ENCODE results near the gene NUDT14.

NUDT14 gene

DNA sequence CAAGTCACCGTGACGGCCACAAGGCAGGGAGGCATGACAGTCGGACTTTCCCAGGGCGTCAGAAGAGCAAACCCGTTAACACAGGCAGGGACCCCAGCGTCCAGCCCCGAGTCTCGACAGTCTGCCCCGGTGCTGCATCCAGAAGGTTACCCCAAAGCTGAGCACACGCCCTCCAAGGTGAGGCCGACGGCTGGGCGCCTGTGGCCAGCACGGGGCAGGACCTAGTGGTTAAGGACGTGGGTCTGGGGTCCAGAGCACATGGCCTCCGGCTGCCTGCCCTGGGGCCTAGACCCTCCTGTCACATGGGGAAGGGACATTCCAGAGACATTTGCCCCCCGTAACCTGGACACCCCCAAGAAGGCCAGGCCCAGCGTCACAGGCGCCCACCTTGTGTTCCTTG, 37.5 kb upstream of the NUDT14 start:
- Histone ChIP-seq H3K9me3 (ENCODE audit: control insufficient read depth, insufficient read depth, low read length) (no peaks in the 10 kb centered on the region), H3K36me3 (ENCODE audit: insufficient read depth, low read length) (no peaks in the 10 kb centered on the region; the same call in none of the 2 replicates), H3K4me1 (ENCODE audit: insufficient read depth, low read length) (no peaks in the 10 kb centered on the region), H3K9ac (ENCODE audit: low read depth, low read length) (no peak overlapping the region)

DNA sequence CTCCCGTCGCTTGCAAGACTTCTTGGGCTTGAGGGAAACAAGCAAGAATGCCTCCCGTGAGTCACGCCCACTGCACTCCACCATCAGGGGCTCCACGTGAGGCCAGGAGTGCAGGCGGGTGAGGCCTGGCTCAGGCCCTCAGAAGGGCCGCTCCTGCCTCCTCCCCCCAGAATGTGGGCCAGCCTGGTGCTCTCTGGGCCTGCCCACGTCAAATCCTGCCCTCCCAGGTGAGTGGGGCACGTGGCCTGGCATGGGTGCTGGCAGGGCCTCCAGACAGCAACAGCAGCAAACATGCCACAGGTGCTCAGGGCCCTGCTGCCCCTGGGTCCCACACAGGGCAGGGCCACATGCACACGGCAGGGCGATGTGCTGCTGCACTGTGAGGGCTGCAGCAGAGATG, 36.7 kb upstream of the NUDT14 start:
- no peaks in the 10 kb centered on the region for H3K4me1 ChIP-seq (ENCODE audit: insufficient read depth, low read length)
- H3K9ac ChIP-seq (ENCODE audit: low read depth, low read length): no peak overlapping the region
- H3K36me3 ChIP-seq (ENCODE audit: insufficient read depth, low read length): peaks cover 2% of the 10 kb centered on the region
- H3K9me3 ChIP-seq (ENCODE audit: control insufficient read depth, insufficient read depth, low read length): no peaks in the 10 kb centered on the region

DNA sequence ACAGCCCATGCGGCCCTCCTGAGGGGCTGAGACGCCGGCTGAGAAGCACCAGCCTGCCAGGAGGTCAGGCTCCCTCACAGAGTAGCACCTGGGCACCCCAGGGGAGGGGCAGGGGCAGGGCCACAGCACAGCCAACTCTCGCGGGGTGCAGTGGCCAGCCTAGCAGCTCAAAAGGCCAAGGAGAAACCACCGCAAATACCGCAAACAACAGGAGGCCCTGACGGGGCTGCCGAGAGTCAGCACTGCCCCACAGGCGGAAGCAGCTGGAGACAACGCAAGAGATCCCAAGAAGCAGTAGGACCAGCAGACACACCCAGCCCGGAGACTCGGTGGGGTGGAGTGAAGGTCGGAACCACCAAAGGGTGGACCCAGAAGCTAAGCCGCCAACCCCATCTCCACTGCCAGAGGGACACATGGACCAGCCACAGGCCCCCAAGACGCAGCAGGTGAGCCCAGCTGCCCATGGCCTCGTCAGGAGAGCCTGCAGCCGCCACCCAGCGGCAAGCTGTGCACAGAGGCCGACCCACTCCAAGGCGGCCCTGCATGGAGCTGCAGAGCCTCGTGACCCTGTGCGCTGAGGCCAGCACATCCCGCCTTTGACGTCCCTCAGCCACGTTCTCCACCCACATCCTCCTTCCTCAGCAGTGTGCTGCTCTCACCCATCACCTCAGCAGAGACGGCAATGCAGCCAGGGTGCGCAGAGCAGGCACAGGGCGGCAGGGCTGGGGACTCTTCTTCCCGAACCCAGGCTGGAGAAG, 35.6 kb upstream of the NUDT14 start:
- H3K9ac ChIP-seq (ENCODE audit: low read depth, low read length): no peak overlapping the region
- no peaks in the 10 kb centered on the region for H3K4me1 ChIP-seq (ENCODE audit: insufficient read depth, low read length)
- peaks cover 2% of the 10 kb centered on the region; the same call in 1 of the 2 replicates for H3K36me3 ChIP-seq (ENCODE audit: insufficient read depth, low read length)
- H3K9me3 ChIP-seq (ENCODE audit: control insufficient read depth, insufficient read depth, low read length): no peaks in the 10 kb centered on the region

DNA sequence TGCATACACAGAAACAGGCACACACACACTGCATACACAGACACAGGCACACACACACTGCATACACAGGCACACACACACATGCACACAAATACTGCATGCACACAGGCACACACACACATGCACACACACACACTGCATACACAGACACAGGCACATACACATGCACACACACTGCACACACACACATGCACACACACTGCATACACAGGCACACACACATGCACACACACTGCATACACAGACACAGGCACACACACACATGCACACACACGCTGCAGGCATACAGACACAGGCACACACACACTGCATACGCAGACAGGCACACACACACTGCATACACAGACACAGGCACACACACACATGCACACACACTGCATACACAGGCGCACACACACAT, 34.5 kb upstream of the NUDT14 start:
- H3K4me1 ChIP-seq (ENCODE audit: insufficient read depth, low read length): no peaks in the 10 kb centered on the region
- H3K9me3 ChIP-seq (ENCODE audit: control insufficient read depth, insufficient read depth, low read length): no peaks in the 10 kb centered on the region
- no peak overlapping the region for H3K9ac ChIP-seq (ENCODE audit: low read depth, low read length)
- H3K36me3 ChIP-seq (ENCODE audit: insufficient read depth, low read length): peaks cover 2% of the 10 kb centered on the region; the same call in 1 of the 2 replicates

- Histone ChIP-seq H3K9me3 (ENCODE audit: control insufficient read depth, insufficient read depth, low read length) (no peaks in the 10 kb centered on the region), H3K36me3 (ENCODE audit: insufficient read depth, low read length) (peaks cover 2% of the 10 kb centered on the region; the same call in 1 of the 2 replicates), H3K9ac (ENCODE audit: low read depth, low read length) (no peak overlapping the region), H3K4me1 (ENCODE audit: insufficient read depth, low read length) (no peaks in the 10 kb centered on the region)
Measured at GRCh38 chr14:105214324-105214915, 33.3 kb upstream of the NUDT14 start.

- Histone ChIP-seq H3K9me3 (ENCODE audit: control insufficient read depth, insufficient read depth, low read length) (no peaks in the 10 kb centered on the region), H3K9ac (ENCODE audit: low read depth, low read length) (no peak overlapping the region), H3K36me3 (ENCODE audit: insufficient read depth, low read length) (0 out of 2 replicates have a peak, but pooled peaks cover 2% of the 10 kb centered on the region), H3K4me1 (ENCODE audit: insufficient read depth, low read length) (no peaks in the 10 kb centered on the region)
Measured at GRCh38 chr14:105213361-105213760, 32.2 kb upstream of the NUDT14 start.

DNA sequence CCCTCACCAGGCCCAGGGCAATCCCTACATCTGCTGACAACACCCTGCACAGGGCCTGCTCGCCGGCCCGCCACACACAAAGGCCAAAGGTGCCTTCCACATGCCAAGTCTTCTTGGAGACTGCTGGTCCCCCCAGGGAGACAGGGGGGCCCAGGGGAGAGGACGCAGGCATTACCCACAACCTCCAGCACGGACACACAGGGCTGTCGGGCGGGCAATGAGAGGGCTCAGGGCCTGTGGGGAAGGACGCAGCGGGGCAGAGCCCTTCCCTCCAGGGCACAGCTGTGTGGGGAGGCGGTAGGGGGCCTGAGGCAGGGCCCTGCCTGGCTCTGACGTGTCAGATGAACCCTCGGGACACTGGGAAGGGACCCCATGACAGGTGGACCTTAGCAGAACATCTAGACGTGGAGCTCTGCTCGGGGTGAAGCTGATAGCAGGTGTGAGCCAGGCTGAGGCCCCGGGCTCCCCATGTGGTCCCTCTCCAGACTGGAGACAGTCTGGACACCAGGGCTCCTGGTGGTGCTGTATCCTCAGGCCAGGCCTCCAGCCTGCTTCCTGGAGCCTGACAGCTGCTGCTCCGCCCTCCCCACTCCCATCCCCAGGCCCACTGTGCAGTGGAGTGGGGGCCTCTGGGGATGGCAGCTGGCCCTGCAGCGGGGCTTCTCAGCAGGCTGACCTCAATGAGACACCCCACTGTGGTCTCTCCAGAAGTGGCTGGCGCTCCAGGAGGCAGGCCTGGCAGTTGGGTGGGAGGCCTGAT, 31.6 kb upstream of the NUDT14 start:
- H3K4me1 ChIP-seq (ENCODE audit: insufficient read depth, low read length): no peaks in the 10 kb centered on the region
- H3K36me3 ChIP-seq (ENCODE audit: insufficient read depth, low read length): 0 out of 2 replicates have a peak, but pooled peaks cover 2% of the 10 kb centered on the region
- H3K9ac ChIP-seq (ENCODE audit: low read depth, low read length): no peak overlapping the region
- no peaks in the 10 kb centered on the region for H3K9me3 ChIP-seq (ENCODE audit: control insufficient read depth, insufficient read depth, low read length)

DNA sequence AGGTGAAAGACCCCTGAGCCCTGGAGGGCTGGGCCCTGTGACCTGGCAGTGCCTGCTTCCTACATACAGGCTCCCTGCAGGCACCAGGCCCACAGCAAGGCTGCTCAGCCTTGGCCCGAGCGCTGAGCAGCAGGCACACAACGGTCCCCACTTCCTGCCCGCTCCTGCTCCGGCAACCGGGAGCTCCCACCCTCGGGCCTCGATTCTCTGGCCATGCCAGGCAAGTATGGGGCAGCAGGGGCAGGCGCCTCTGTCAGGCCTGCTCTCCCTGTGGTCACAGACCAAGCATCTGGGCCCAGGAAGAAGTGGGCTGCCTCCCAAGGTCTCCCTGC, 30.6 kb upstream of the NUDT14 start:
- Histone ChIP-seq H3K9me3 (ENCODE audit: control insufficient read depth, insufficient read depth, low read length) (no peaks in the 10 kb centered on the region), H3K9ac (ENCODE audit: low read depth, low read length) (no peak overlapping the region), H3K4me1 (ENCODE audit: insufficient read depth, low read length) (no peaks in the 10 kb centered on the region), H3K36me3 (ENCODE audit: insufficient read depth, low read length) (0 out of 2 replicates have a peak, but pooled peaks cover 2% of the 10 kb centered on the region)

DNA sequence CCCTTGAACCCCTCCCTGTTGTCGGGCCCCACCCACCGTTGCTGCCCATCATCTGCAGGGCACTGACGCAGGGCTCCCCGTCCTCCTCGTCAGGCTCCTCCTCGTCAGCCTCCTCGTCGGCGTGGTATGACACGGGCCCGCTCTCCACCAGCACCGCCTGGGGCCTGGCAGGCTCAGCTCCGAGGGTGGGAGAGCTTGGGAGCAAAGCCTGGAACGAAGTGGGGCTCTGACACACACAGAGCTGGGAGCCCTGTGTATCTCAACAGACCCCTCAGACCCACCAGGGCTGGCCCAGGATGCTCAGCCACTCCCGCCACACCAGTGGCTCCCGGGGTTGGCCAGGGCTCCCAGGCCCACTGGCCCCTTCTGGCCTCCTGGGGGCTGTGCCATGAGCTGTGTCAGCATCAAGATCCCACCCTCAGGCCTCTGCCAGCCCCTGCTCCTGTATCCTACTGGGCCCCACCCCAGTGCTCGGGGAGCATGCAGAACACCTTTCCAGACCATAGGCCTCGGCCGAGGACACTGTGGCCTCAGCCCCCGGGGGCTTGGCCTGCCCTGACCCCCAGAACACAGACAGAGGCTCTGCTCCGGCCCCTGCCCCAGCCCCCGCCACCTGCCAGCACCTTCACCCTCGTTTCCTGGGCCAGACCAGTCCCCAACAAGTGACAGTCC, 30.1 kb upstream of the NUDT14 start:
- H3K4me1 ChIP-seq (ENCODE audit: insufficient read depth, low read length): no peaks in the 10 kb centered on the region
- no peaks in the 10 kb centered on the region for H3K9me3 ChIP-seq (ENCODE audit: control insufficient read depth, insufficient read depth, low read length)
- H3K36me3 ChIP-seq (ENCODE audit: insufficient read depth, low read length): 0 out of 2 replicates have a peak, but pooled peaks cover 2% of the 10 kb centered on the region
- H3K9ac ChIP-seq (ENCODE audit: low read depth, low read length): no peak overlapping the region

GRCh38 chr14:105210266-105211025, 29.3 kb upstream of the NUDT14 start:
- H3K36me3 ChIP-seq (ENCODE audit: insufficient read depth, low read length): 0 out of 2 replicates have a peak, but pooled peaks cover 2% of the 10 kb centered on the region
- no peaks in the 10 kb centered on the region for H3K4me1 ChIP-seq (ENCODE audit: insufficient read depth, low read length)
- H3K9ac ChIP-seq (ENCODE audit: low read depth, low read length): no peak overlapping the region
- no peaks in the 10 kb centered on the region for H3K9me3 ChIP-seq (ENCODE audit: control insufficient read depth, insufficient read depth, low read length)

DNA sequence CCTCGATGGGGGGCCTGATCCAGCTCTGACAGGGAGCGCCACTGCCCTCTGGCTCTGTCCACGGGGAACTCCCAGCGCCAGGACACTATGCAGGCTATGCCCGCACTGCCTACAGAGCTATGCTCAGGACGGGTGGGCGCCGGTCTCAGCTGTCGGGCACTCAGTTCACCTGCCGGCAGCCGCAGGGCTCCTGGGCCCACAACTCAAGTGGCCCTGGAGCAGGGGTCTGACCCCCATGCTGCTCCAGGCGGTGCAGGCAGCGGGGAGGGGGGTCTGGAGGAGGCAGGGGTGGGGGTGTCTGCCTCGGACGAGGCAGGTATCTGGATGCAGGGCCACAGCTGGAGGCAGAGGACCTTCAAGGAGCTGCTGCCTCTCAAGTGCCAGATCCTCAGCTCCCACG, 28.5 kb upstream of the NUDT14 start:
- Histone ChIP-seq H3K4me1 (ENCODE audit: insufficient read depth, low read length) (no peaks in the 10 kb centered on the region), H3K9ac (ENCODE audit: low read depth, low read length) (no peak overlapping the region), H3K36me3 (ENCODE audit: insufficient read depth, low read length) (0 out of 2 replicates have a peak, but pooled peaks cover 2% of the 10 kb centered on the region), H3K9me3 (ENCODE audit: control insufficient read depth, insufficient read depth, low read length) (no peaks in the 10 kb centered on the region)

DNA sequence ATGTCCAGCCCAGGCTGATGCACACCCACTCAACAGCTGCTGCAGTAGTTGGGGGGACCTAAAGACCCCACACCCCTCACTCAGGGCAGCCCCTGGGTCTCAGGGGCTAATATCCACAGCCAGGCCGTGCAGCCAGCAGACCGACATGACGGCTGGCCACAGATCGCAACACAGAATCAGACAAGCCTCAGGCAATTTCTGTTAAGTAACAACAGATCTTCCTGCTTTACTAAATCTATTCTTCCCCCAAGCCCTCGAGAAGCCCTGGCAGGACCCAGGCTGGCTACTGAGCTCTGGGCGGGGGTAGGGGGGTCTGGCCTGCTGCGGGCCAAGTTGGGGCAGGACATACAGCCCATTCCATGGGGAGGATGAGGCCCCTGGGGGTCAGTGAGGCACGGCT, 28.0 kb upstream of the NUDT14 start:
- H3K9me3 ChIP-seq (ENCODE audit: control insufficient read depth, insufficient read depth, low read length): no peaks in the 10 kb centered on the region
- 0 out of 2 replicates have a peak, but pooled peaks cover 2% of the 10 kb centered on the region for H3K36me3 ChIP-seq (ENCODE audit: insufficient read depth, low read length)
- no peak overlapping the region for H3K9ac ChIP-seq (ENCODE audit: low read depth, low read length)
- no peaks in the 10 kb centered on the region for H3K4me1 ChIP-seq (ENCODE audit: insufficient read depth, low read length)

- Histone ChIP-seq H3K9ac (ENCODE audit: low read depth, low read length) (no peak overlapping the region), H3K36me3 (ENCODE audit: insufficient read depth, low read length) (0 out of 2 replicates have a peak, but pooled peaks cover 2% of the 10 kb centered on the region), H3K4me1 (ENCODE audit: insufficient read depth, low read length) (no peaks in the 10 kb centered on the region), H3K9me3 (ENCODE audit: control insufficient read depth, insufficient read depth, low read length) (no peaks in the 10 kb centered on the region)
Measured at GRCh38 chr14:105208738-105209075, 27.6 kb upstream of the NUDT14 start.

Data from ES-I3 (cell line).